Tibial nerve (tissue), 4 donors: ENCODE measurements around the gene ZC3H13. TPM values are rescaled to one million over a fixed set of nuclear protein-coding genes. Genes with fewer than 3 reads are reported as not detected.

Experiments used
- DNase-seq, 2 donors: peaks; one replicate each; pipeline ENCODE4 v3.0.0-alpha.2; 2019; ENCODE audit warnings: low spot score in 2 of 2
- H3K27ac ChIP-seq, 4 donors: fragments of 200-600 bp; sonication (generic) in 3 of 4; one replicate each; pipeline ENCODE4 v1.5.1; 2017 to 2019; ENCODE audit warnings: mild to moderate bottlenecking in 1 of 4
- H3K27me3 ChIP-seq, 2 donors: fragments of 200-600 bp; sonication (generic) in 1 of 2; one replicate each; pipeline versions ENCODE4 v1.5.1 to v1.6.0; 2017 to 2019
- H3K36me3 ChIP-seq, 3 donors: fragments of 200-600 bp; sonication (generic); one replicate each; pipeline ENCODE4 v1.5.1; 2018 to 2019
- H3K4me1 ChIP-seq, 4 donors: fragments of 200-600 bp; sonication (generic) in 3 of 4; one replicate each; pipeline ENCODE4 v1.5.1; 2017 to 2019
- H3K4me3 ChIP-seq, 4 donors: fragments of 200-600 bp; sonication (generic) in 3 of 4; one replicate each; pipeline ENCODE4 v1.5.1; 2017 to 2019; ENCODE audit warnings: mild to moderate bottlenecking in 1 of 4, moderate library complexity in 1 of 4
- H3K9me3 ChIP-seq, 4 donors: fragments of 200-600 bp; sonication (generic) in 3 of 4; one replicate each; pipeline ENCODE4 v1.5.1; 2017 to 2019
- CTCF ChIP-seq, 5 experiments: fragments of 200-600 bp in 3 of 5; fragments of 450-650 bp in 2 of 5; sonication (generic) in 3 of 5; IDR thresholded peaks; one replicate each; pipeline ENCODE4 v1.5.1; 2016 to 2019; ENCODE audit warnings: antibody characterized with exemption in 5 of 5, mild to moderate bottlenecking in 3 of 5, moderate library complexity in 2 of 5
- EP300 ChIP-seq, 2 donors: sonication (generic); formaldehyde crosslinking; IDR thresholded peaks; one replicate each; pipeline ENCODE4 v1.6.1; 2017; ENCODE audit warnings: antibody characterized with exemption in 2 of 2, mild to moderate bottlenecking in 1 of 2
- POLR2A ChIP-seq, 2 donors: fragments of 450-650 bp; IDR thresholded peaks; one replicate each; pipeline ENCODE4 v1.6.1; 2017; ENCODE audit warnings: antibody characterized with exemption in 2 of 2, mild to moderate bottlenecking in 2 of 2, moderate library complexity in 2 of 2
- WGBS, 2 donors: methylation state at CpG; one replicate each; pipeline ENCODE4 v1.1.5; 2018; 5-methylcytosine and 5-hydroxymethylcytosine counted together
- total RNA-seq, 4 donors: library from RNA; depleted of rRNA; stranded (reverse); fragments of >200 nt; gene quantifications; one replicate each; pipeline ENCODE4 v1.1.0, GENCODE V29; 2016

The ZC3H13 gene
- total RNA-seq = 10 to 100 TPM; 34.7 to 55.9 (median 44.2) TPM

- Histone ChIP-seq H3K27ac (peak within 1 kb of the TSS; percentile 77 to 95 (median 92)), H3K4me3 (peak within 1 kb of the TSS; percentile 59 to 84 (median 76)), H3K36me3 (no peaks in the 10 kb centered on the region), H3K4me1 (peaks cover 0 to 45% (median 13%) of the 10 kb centered on the region in 4 donors), H3K9me3 (no peaks in the 10 kb centered on the region), H3K27me3 (no peaks in the 10 kb centered on the region)
- peak; percentile 83 to 90 for DNase-seq
- TF ChIP-seq POLR2A (IDR thresholded peaks at IDR 0.05) = peak in 1 of 2 donors; percentile 44
- peak; percentile 16 to 75 (median 35) for TF ChIP-seq CTCF (IDR thresholded peaks at IDR 0.05)
- peak; percentile 52 to 90 for TF ChIP-seq EP300 (IDR thresholded peaks at IDR 0.05)
- WGBS, 2 donors = 0% methylated on average over 51 to 57 of the region's 57 CpGs
These were observed at the start of gene ZC3H13 for GRCh38 chr13:46052319-46053161. Gene ZC3H13 (minus strand): TSS chr13:46052746. CDS start chr13:46045507, 7,239 bp downstream.

GRCh38 chr13:46102255-46102605 is 49.7 kb upstream of the ZC3H13 start:
- Histone ChIP-seq H3K4me1 (peaks cover 0 to 5% (median 0%) of the 10 kb centered on the region in 4 donors), H3K27ac (no peak overlapping the region), H3K36me3 (no peaks in the 10 kb centered on the region), H3K4me3 (no peak overlapping the region), H3K27me3 (no peaks in the 10 kb centered on the region), H3K9me3 (no peaks in the 10 kb centered on the region)
- TF ChIP-seq POLR2A (IDR thresholded peaks at IDR 0.05) (no peak), CTCF (IDR thresholded peaks at IDR 0.05) (no peak), EP300 (IDR thresholded peaks at IDR 0.05) (no peak)
- DNase-seq = no peak

GRCh38 chr13:46101484-46102254 is 49.1 kb upstream of the ZC3H13 start:
- H3K4me3 ChIP-seq = no peak overlapping the region
- no peak for DNase-seq
- TF ChIP-seq EP300 (IDR thresholded peaks at IDR 0.05) (no peak), CTCF (IDR thresholded peaks at IDR 0.05) (no peak), POLR2A (IDR thresholded peaks at IDR 0.05) (no peak)
- no peaks in the 10 kb centered on the region for H3K9me3 ChIP-seq
- peaks cover 0 to 5% (median 0%) of the 10 kb centered on the region in 4 donors for H3K4me1 ChIP-seq
- WGBS, 2 donors = 32 to 49% methylated on average over 8 of the region's 8 CpGs
- H3K27ac ChIP-seq = no peak overlapping the region
- no peaks in the 10 kb centered on the region for H3K27me3 ChIP-seq
- H3K36me3 ChIP-seq = no peaks in the 10 kb centered on the region

GRCh38 chr13:46101002-46101401 is 48.5 kb upstream of the ZC3H13 start:
- 76 to 82% methylated on average over 4 of the region's 4 CpGs for WGBS, 2 donors
- no peak for DNase-seq
- H3K36me3 ChIP-seq = no peaks in the 10 kb centered on the region
- no peak overlapping the region for H3K4me3 ChIP-seq
- no peaks in the 10 kb centered on the region for H3K27me3 ChIP-seq
- no peak for TF ChIP-seq EP300 (IDR thresholded peaks at IDR 0.05)
- TF ChIP-seq POLR2A (IDR thresholded peaks at IDR 0.05) = no peak
- TF ChIP-seq CTCF (IDR thresholded peaks at IDR 0.05) = no peak
- peaks cover 0 to 5% (median 0%) of the 10 kb centered on the region in 4 donors for H3K4me1 ChIP-seq
- no peaks in the 10 kb centered on the region for H3K9me3 ChIP-seq
- H3K27ac ChIP-seq = no peak overlapping the region
